ENCODE data around the gene MXRA7.
A peak's percentile ranks its signal among the peaks of the same experiment; 100 is the strongest.
"Not testable (repeated sequence)": the region's sequence is repeated elsewhere in the genome, so short reads cannot be mapped to it uniquely, and the experiment has no call there.

MXRA7 gene

DNA sequence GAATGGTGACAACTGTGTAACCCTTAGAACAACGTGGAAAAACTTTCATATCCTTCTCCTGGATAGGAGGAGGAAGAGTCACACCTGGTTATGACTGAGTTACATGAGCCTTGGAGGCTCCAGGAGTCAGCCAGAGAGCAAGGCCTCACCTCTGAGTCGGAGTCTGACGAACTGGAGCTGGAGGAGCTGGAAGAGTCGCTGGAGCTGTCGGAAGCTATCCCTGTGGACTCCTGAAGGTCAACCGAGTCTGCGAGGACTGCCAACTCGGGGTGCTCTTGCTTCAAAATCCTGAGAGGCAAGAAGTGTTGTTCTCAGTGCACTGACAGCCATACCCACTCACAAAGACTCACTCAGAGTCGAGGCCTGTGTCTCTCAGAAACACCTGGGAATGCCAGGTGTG, 9.4 kb upstream of the MXRA7 start:
- in situ Hi-C loops (cut with MboI; ENCODE audit: low pct_unique_long_range_greater_than_20kb, low sequenced_read_pairs): no loop called here
- DNase-seq: no peak

DNA sequence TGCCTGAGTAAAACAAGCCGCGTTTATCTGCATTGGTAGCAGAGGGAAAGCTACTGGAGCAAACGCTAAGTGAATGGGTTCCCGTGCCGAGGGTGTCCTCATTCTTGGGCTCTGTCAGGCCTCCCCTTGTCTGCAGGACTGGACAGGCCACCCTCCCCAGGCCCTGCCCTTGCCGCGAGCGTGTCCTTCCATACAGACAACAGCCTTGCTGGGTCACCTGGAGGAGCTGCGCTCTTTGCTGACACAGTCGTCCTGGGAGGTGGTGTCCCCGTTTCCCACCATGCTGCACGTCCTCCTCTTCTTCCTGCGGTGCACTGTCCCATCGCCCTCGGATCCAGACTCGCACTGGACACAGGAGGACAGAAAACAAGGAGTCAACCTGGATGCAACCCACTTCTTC, 7.8 kb upstream of the MXRA7 start:
- no peak for DNase-seq
- in situ Hi-C loops (cut with MboI; ENCODE audit: low pct_unique_long_range_greater_than_20kb, low sequenced_read_pairs): no loop called here

DNA sequence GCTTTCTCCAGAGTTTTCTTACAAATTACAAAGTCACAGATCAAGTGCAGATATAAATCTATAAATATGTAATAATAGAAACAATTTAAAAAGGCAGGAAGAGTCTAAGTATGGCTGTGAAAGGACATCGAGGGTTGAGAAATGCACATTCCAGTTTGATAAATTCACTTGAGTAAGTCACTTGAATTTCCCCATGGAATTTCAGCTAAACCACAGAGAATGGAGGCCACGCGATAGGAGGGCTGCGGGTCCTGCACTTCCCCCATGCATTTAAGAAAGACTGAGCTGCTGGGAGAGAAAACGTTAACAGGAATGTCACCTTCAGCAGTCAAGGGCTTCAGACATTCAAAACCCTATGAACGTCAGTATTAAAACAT, 6.1 kb upstream of the MXRA7 start:
- in situ Hi-C loops (cut with MboI; ENCODE audit: low pct_unique_long_range_greater_than_20kb, low sequenced_read_pairs): no loop called here
- DNase-seq: no peak

DNA sequence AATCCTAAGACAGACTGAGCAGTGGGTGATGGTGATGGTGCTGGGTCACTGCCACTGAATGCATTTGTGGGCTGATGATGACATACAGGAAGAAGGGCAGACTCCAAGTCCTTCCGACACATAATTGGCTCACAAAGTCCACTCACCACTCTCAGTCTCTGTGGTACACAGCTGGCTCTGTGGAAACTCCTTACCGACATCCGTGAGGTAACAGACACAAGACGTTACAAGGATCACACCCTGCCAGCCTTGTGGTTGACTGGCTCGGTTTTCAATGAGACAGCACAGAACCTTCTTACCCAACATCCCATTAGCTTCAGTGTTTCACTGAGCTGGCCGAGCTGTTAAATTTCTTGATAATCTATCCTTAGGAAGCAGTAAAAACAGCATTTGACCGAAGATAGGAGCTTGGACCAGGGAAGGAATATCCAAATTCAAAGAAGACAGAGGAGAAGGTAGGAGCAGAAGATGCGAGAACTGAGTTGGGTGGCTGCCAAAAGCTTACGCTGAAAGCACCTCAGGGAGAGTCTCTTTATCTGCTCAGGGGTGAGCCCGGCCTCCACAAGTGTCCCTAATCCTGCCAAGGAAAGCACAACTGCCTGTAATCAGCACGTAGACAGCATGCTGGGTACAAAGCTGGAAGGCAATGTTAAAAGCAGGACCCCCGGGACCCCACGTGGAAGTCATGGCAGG, 5.5 kb upstream of the MXRA7 start:
- in situ Hi-C loops (cut with MboI; ENCODE audit: low pct_unique_long_range_greater_than_20kb, low sequenced_read_pairs): no loop called here
- DNase-seq: peak; percentile 65

DNA sequence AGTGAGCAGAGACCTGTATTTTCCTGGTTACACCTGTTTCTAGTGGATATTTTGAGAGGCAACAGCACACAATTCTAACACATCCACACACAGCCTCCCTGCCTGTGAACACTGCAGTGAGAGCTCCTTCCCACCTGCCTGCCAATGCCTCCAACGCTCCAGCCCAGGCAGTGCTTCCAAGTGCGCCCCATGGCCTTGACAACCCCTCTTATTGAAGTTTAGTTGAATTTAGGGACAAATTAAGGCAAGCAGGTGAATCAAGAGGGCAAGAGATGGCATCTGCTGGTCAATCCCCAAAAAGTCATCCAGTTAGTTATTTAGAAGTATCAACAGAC, 4.7 kb upstream of the MXRA7 start:
- DNase-seq: no peak
- in situ Hi-C loops (cut with MboI; ENCODE audit: low pct_unique_long_range_greater_than_20kb, low sequenced_read_pairs): no loop called here

DNA sequence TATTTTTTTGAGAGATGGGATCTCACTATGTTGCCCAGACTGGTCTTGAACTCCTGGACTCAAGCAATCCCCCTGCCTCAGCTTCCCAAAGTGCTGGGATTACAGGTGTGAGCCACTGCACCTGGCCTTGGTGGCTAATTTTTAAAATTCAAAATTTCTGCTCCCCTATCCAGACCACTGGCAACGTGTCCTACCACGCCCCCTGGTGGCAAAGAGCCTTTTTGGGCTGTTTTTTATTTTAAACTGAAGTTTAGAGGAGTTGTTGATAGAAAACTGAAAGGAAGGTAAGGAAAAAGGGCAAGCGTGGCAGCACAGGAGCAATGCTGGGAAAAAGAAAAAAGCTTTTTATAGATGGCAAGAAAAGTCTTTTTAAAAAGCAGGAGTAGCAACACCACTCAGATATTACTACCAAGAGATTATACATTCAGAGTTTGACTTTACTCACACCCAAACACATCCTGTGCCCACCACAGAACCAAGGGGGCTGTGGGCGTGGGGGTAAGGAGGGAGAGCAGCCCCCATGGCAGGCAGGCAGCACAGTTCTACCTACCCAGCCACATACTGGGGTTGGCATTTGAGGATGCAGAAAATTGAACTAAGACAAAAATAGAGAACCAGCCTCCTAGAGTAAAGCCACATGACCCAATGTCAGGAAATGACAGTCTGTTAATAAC, 4.2 kb upstream of the MXRA7 start:
- in situ Hi-C loops (cut with MboI; ENCODE audit: low pct_unique_long_range_greater_than_20kb, low sequenced_read_pairs): no loop called here
- DNase-seq: peak; percentile 67

DNA sequence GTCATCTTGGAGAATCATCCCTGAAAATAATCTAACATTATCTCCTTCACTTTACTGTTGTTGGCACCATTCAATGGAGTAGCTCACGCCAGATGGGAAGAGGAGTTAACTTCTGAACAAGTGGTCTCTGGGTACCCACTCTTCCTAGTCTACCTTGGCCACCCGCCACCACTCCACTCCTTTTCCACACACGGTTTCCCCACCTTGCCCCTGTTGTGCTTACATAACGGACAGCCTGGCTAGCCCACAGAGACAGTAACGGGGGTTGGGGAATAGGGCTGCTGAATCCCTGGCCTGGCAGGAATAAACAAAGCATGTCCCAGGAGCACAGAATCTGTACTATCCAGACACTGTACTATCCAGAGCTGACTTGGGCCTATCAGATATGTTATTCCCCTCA, 3.6 kb upstream of the MXRA7 start:
- in situ Hi-C loops (cut with MboI; ENCODE audit: low pct_unique_long_range_greater_than_20kb, low sequenced_read_pairs): no loop called here

DNA sequence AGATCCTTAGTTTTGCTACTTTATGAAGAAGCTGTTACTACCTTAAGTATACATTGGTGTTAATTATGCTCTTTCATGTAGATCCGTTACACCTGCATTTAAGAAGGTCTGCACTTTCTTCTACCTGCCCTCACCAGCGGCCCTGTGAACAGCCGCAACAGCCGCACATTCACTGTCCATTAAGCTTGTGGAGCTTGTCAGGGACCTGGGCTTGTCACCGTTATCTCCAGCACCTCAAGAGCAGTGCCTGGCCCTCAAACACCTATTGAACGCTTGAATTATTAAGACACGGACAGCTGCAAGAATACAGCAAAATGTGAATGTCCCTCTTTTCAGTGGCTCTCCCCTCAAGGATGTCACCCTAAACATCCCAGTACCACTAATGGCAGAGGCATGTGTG, 3.0 kb upstream of the MXRA7 start:
- no peak for DNase-seq
- in situ Hi-C loops (cut with MboI; ENCODE audit: low pct_unique_long_range_greater_than_20kb, low sequenced_read_pairs): no loop called here

More for the DNA sequence above, 3.6 kb upstream of the MXRA7 start:
- no peak for DNase-seq

DNA sequence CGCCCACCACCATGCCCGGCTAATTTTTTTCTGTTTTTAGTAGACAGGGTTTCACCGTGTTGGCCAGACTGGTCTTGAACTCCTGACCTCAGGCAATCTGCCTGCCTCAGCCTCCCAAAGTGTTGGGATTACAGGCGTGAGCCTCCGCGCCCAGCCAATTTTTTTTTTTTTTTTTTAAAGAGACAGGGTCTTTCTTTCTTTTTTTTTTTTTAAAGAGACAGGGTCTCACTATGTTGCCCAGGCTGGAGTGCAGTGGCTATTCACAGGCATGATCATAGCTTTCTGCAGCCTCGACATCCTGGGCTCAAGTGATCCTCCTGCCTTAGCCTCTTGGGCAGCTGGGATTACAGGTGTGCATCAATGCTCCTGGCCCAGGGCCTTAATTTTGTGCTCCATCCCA, 1.6 kb upstream of the MXRA7 start:
- DNase-seq; in situ Hi-C loops (cut with MboI; ENCODE audit: low pct_unique_long_range_greater_than_20kb, low sequenced_read_pairs): not testable (repeated sequence)

DNA sequence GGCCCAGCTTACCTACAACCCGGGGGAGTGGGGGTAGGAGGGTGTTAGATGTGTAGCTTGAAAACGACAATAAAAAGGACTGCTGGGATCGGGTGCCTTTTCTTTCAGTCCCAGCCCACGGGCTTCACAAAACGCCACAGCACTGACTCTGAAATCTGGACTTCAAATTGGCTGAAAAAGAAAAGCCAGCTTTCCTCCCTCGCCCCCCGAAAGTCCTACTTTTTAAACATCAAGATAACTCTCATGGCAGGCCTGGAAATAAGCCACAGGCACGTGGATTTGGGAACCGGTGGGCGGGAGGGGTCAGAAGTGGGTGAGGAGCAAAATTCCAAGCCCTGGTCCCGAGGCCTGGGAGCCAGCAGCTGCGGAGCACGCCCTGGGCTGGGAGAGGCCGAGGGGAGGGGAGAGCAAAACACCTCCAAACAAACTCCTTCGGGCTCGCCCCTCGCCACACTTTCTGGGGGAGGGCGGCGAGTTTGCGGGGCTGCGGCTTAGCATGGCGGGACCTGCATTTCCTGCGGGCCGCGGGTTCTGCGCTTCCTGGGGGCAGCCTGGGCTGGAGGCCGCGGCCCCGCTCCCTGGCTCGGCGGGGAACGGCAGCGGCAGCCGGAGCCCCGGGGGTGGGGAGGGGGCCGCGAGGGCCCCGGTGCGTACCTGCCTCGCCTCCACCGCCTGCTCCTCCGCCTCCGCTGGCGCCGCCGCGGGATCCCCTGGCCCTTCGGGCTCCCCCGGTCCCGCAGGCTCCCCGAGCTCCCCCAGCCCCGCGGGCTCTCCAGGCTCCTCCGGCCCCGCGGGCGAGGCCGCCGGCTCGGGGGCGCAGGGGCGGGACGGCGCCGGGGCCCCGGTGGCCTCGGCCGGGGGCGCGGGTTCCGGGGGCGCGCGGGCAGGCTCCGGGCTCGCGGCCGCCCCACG, 558 bp downstream of the MXRA7 start:
- in situ Hi-C loops (cut with MboI; ENCODE audit: low pct_unique_long_range_greater_than_20kb, low sequenced_read_pairs): not testable (repeated sequence)

DNA sequence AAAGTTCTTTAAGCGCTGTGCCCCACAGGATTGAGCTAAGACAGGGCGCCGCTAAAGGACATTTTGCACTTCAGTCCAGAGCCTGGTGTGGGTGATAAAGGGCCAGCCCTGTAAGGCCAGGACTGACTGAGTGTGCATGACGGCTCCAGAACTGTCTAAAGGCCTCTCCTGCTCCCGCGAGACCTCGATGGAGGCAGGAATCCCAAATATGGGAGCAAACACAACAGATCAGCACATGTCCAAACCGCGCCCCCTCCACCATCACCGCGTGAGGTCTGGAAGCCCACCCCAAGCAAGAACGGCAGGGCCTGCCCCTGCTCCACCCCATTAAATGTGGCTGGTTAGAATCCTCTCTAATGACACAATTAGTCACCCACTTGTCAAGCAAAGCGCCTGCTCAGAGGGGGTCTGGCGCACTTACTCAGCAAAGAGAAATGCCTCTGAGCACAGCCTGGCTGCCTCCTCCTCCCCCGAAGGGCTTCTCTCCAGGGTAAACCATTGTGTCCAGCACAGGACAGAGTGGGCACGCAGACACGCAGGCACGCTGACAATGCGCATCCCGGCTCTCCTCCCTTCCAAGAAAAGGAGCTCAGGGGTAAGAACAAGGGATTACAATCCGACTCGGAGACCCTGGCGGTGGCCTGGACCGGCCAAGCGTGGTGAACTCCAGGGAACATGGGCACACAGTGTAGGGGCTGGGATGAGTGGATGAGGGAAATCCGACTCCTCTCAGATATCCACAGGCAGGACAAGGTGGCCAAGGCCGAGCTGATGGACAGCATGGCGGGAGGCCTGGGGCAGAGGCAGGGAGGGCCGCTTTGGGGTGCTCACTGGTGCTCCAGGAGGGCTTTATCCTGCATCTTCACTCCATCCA, 1.5 kb downstream of the MXRA7 start:
- DNase-seq: no peak
- in situ Hi-C loops (cut with MboI; ENCODE audit: low pct_unique_long_range_greater_than_20kb, low sequenced_read_pairs): no loop called here

More for the DNA sequence above, 558 bp downstream of the MXRA7 start:
- DNase-seq: not testable (repeated sequence)

DNA sequence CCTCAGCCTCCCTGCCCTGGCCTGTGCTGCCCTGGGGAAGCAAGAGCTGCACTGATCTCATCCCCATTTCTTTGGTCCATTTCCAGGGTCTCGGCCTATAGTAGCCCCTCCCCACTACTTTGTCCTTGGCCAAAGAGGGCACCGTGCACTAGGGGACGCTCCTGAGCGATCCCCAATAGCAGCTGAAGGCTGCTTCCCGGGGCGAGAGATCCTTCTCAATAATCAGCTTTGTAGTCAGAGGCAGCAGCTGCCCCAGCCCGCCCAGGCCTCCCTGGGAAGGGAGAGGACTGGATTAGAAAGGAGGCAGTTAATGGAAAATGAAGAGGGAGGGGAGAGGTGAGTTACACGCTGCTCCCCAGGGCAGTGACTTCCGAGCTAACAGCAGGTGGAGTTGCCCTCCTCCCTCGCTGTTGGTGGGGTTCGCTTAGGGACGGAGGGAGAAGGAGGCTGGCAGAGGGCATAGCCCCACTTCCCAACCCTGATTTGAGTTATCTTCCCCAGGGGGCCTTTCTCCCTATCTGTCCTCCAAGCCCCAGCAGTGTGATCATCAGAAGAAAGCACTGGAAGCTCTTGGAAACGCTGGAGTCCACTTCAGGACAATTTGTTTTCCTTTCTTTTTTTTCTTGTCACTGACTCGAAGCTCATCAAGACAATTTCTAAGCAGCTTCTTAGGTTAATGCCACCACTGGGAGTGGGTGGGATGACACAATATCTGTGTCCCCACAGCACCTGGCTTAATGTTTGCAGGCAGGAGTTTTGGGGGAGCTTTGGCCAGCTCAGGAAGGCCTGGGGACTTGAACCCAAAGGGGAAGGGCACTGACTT, 2.6 kb downstream of the MXRA7 start:
- in situ Hi-C loops (cut with MboI; ENCODE audit: low pct_unique_long_range_greater_than_20kb, low sequenced_read_pairs): no loop called here
- DNase-seq: no peak

DNA sequence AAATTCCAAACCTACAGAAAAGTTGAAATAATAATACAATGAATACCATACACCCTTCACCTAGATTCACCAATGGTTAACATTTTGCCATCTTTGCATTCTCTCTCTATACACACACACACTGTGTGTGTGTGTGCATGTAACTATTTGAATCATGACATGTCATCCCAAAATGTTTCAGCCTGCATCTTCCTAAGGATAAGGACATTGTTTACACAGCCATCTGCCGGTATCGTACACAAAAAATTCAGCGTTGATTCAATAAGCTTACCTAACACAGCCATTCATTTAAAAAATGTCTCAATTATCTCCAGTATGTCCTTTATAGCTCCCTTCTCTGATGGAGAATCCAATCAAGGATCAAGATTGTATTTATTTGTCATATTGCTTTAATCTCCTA, 3.9 kb downstream of the MXRA7 start:
- in situ Hi-C loops (cut with MboI; ENCODE audit: low pct_unique_long_range_greater_than_20kb, low sequenced_read_pairs): no loop called here
- no peak for DNase-seq

DNA sequence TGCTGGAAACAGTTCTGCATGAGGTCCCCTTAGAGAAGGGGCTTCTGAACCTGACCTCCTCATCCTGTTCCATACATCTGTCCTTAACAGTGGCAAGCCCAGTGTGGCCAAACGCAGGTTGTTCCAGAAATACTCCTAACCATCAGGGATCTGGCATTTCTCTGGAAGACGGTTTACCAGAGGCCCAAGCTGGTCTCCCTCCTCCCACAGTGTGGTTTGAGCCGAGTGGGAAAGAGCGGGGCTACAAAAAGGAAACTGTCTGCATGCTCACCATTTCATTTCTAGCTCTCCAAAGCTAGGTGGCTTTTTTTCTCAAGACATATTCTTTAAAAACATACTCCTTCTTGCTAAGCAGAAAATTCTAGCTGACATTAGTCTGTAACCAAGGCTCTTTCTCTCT, 6.0 kb downstream of the MXRA7 start:
- in situ Hi-C loops (cut with MboI; ENCODE audit: low pct_unique_long_range_greater_than_20kb, low sequenced_read_pairs): no loop called here
- no peak for DNase-seq

DNA sequence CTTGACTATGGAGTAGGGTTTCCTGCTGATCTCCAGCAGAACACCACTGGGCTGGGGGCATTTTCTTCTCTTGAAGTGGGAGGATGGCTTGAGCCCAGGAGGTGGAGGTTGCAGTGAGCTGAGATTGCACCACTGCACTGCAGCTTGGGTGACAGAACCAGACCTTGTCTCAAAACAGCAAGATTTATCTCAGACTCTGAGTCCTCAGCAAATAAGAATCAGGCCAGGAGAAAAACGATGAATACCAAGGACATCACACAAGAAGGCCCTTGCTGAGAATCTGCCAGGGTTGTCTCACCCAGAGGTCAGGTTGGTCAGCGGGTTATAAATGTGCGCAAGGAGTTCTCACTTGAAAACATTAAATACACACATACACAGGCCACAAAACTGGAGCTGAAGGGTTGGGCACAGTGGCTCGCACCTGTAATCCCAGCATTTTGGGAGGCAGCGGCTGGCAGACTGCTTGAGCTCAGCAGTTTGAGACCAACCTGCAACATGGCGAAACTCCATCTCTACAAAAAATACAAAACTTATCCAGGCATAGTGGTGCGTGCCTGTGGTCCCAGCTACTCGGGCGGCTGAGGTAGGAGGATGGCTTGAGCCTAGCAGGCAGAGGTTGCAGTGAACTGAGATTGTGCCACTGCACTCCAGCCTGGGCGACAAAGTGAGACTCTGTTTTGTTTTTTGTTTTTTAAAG, 7.7 kb downstream of the MXRA7 start:
- DNase-seq: no peak
- in situ Hi-C loops (cut with MboI; ENCODE audit: low pct_unique_long_range_greater_than_20kb, low sequenced_read_pairs): no loop called here

DNA sequence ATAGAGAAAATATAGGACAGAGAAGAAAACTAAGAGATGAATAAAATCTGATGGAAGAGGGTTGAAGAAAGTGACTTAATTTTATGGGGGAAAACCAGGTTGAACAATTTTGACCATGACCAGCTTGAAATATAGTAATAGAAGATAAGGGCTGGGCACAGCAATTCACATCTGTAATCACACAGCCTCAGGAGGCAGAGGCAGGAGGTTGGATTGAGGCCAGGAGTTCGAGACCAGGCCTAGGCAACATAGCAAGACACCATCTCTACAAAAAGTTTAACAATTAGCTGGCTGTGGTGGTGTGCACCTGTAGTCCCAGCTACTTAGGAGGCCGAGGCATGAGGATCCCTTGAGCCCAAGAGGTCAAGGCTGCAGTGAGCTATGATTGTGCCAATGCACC, 8.7 kb downstream of the MXRA7 start:
- in situ Hi-C loops (cut with MboI; ENCODE audit: low pct_unique_long_range_greater_than_20kb, low sequenced_read_pairs): no loop called here
- no peak for DNase-seq

DNA sequence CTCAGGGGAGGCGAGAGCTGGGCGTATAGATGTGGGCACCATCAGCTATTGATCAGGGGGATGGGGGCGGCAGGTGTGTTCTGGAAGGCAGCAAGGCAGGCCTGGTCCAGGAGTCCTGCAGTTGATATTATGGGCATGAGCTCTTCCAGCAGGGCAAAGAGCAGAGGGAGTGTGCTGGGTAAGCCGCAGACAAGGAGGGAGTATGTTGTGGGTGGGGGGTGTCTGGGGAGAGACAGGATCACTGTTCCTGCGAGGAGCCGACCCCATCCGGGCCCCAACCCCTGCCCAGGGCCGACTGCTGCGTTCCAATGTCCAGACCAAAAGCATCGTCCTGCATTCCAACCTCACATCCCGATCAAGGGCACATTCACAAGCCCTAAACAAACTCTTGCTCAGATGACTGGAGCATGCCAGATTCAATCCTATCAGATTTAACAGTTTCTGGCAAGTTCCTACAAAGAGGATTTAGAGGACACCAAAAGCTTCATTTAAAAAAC, 9.2 kb downstream of the MXRA7 start:
- in situ Hi-C loops (cut with MboI; ENCODE audit: low pct_unique_long_range_greater_than_20kb, low sequenced_read_pairs): no loop called here
- DNase-seq: no peak
